Muscle layer of colon (tissue), 2 donors: ENCODE results near the gene TBRG4.

Experiments used
- H3K27ac ChIP-seq: one replicate; pipeline ENCODE4 v1.7.0; 2013; ENCODE audit warnings: low read depth, mild to moderate bottlenecking, low read length, moderate library complexity
- H3K27me3 ChIP-seq, 2 donors: one replicate each; pipeline ENCODE4 v1.7.0; 2013; ENCODE audit warnings: low read length in 2 of 2, mild to moderate bottlenecking in 2 of 2; ENCODE audit not compliant: insufficient read depth in 2 of 2, control insufficient read depth in 1 of 2
- H3K36me3 ChIP-seq: one replicate; pipeline ENCODE4 v1.7.0; 2013; ENCODE audit warnings: mild to moderate bottlenecking, low read length; ENCODE audit not compliant: insufficient read depth
- H3K4me1 ChIP-seq: one replicate; pipeline ENCODE4 v1.7.0; 2013; ENCODE audit warnings: mild to moderate bottlenecking, low read length; ENCODE audit not compliant: insufficient read depth
- H3K4me3 ChIP-seq, 2 donors: one replicate each; pipeline ENCODE4 v1.7.0; 2013; ENCODE audit warnings: low read length in 2 of 2, low read depth in 1 of 2, mild to moderate bottlenecking in 1 of 2, moderate library complexity in 1 of 2
- H3K9ac ChIP-seq: one replicate; pipeline ENCODE4 v1.7.0; 2013; ENCODE audit warnings: low read length
- H3K9me3 ChIP-seq: one replicate; pipeline ENCODE4 v1.7.0; 2013; ENCODE audit warnings: mild to moderate bottlenecking, low read length
- donor health status: abdominal sarcoma.
- donor health status: Adenocarcinoma of cecum.

The TBRG4 gene

DNA sequence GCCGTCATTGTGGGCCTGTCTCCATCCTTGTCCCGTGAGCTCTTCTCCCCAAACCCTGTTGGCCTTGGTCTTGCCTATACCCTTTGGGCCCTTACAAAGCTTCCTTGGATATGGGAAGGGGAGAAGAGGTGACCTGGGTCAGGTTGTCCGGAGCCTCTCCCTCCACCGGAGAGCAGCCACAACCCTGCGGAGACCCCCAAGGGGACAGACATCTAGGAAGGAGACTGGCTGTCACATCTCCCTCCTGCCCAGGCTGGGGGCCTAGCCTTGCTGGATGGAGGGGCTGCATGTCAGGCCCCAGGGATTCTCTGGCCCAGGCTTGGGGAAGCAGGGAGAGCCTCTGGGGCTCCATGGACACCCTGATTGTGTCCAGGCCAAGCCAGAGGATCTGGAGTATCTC lies 34.6 kb downstream of the TBRG4 start:
- H3K36me3 ChIP-seq = peaks cover 54% of the 10 kb centered on the region
- H3K27me3 ChIP-seq = no peaks in the 10 kb centered on the region
- no peak overlapping the region for H3K9ac ChIP-seq
- no peak overlapping the region for H3K4me3 ChIP-seq
- no peaks in the 10 kb centered on the region for H3K9me3 ChIP-seq
- H3K27ac ChIP-seq = no peak overlapping the region
- no peaks in the 10 kb centered on the region for H3K4me1 ChIP-seq

DNA sequence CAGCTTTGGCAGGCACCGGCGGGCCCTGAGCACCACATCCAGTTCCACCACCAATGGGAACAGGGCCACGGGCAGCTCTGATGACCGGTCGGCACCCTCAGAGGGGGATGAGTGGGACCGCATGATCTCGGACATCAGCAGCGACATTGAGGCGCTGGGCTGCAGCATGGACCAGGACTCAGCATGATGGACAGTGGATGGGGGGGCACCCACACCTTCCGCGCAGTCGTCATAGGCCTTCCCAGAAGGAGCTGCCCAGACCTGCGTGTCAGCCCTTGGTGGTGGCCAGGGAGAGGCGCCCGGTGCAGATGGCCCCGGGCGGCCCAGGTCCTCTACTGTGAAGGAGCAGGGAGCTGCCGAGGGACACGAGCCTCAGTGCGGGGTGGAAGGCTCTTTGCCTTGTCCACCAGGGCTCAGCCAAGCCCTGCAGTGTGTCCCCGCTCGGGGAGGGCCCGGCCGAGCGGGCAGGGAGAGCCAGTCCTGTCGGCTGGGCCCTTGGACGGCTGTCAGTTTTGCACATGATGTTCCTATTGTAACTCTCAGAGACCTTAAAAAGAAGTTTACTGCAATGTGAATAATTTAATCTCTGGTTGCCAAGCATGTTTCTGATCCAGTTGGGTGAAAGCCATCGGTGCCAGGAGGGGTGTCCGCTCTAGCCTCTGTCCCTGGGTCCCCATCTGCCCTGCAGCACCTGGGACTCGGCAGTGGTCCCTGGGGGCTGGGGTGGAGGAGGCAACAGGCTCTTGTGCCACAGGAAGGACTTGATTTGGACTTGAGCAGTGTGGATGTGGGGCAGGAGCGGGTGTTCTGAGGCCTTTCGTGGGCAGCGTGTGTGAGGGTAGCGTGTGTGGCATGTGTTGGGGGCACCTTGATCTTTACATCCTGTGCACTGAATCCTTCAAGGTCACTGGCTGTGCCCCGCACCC lies 35.4 kb downstream of the TBRG4 start:
- H3K27me3 ChIP-seq = no peaks in the 10 kb centered on the region
- H3K9me3 ChIP-seq = no peaks in the 10 kb centered on the region
- H3K4me3 ChIP-seq = no peak overlapping the region
- no peak overlapping the region for H3K9ac ChIP-seq
- H3K27ac ChIP-seq = no peak overlapping the region
- no peaks in the 10 kb centered on the region for H3K4me1 ChIP-seq
- peaks cover 62% of the 10 kb centered on the region for H3K36me3 ChIP-seq

- Histone ChIP-seq H3K4me3 (no peak overlapping the region), H3K9me3 (no peaks in the 10 kb centered on the region), H3K36me3 (peaks cover 63% of the 10 kb centered on the region)
Observed at GRCh38 chr7:45075355-45075644, 36.2 kb downstream of the TBRG4 start.

DNA sequence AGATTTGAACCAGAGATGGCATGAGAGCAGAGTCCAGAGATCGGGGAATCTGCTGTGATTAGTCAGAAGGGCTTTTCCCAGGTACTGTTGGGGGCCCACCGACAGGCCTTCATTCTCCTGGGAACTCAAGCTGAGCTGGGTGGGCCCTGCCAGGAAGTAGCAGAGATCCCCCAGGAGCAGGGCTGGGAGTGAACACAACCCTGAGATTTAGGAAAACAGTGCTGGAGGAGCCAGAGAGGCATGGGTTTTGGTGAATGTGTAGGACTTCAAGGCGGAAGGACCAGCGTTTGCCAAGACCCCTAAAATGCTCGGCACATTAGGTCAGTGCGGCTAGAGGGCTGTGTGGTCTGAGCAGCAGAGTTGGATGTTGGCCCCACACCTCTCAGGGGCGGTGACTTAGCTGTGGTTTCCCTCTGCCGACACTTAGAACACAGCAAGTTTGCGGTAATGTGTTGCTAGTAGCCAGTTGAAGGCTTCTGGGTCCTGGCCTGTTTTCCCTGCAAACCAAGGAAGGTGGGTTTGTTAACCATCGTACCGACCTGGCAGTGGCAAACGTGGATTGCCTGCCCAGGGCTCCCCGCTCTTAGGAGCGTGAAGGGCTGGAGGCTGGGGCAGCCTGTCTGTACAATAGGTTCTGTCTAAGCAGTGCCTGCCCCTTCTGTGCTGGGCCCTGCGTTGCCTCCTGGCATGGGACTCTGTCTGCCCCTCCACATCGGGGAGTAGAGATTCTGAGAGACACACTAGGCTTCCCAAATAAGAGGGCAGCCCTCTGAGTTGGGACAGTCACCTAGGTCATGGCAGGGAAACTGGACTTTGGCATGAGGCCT lies 36.8 kb downstream of the TBRG4 start:
- Histone ChIP-seq H3K9ac (no peak overlapping the region), H3K4me3 (no peak overlapping the region), H3K27ac (no peak overlapping the region), H3K4me1 (no peaks in the 10 kb centered on the region), H3K27me3 (no peaks in the 10 kb centered on the region), H3K36me3 (peaks cover 68% of the 10 kb centered on the region), H3K9me3 (no peaks in the 10 kb centered on the region)

More at GRCh38 chr7:45075355-45075644, 36.2 kb downstream of the TBRG4 start:
- Histone ChIP-seq H3K27me3 (no peaks in the 10 kb centered on the region), H3K27ac (no peak overlapping the region), H3K4me1 (no peaks in the 10 kb centered on the region), H3K9ac (no peak overlapping the region)

GRCh38 chr7:45073786-45074527 lies 37.5 kb downstream of the TBRG4 start:
- no peak overlapping the region for H3K27ac ChIP-seq
- H3K36me3 ChIP-seq = peaks cover 76% of the 10 kb centered on the region
- H3K4me3 ChIP-seq = no peak overlapping the region
- H3K4me1 ChIP-seq = no peaks in the 10 kb centered on the region
- no peak overlapping the region for H3K9ac ChIP-seq
- no peaks in the 10 kb centered on the region for H3K27me3 ChIP-seq
- no peaks in the 10 kb centered on the region for H3K9me3 ChIP-seq

GRCh38 chr7:45073031-45073785 lies 38.3 kb downstream of the TBRG4 start:
- Histone ChIP-seq H3K27ac (no peak overlapping the region), H3K27me3 (no peaks in the 10 kb centered on the region)

DNA sequence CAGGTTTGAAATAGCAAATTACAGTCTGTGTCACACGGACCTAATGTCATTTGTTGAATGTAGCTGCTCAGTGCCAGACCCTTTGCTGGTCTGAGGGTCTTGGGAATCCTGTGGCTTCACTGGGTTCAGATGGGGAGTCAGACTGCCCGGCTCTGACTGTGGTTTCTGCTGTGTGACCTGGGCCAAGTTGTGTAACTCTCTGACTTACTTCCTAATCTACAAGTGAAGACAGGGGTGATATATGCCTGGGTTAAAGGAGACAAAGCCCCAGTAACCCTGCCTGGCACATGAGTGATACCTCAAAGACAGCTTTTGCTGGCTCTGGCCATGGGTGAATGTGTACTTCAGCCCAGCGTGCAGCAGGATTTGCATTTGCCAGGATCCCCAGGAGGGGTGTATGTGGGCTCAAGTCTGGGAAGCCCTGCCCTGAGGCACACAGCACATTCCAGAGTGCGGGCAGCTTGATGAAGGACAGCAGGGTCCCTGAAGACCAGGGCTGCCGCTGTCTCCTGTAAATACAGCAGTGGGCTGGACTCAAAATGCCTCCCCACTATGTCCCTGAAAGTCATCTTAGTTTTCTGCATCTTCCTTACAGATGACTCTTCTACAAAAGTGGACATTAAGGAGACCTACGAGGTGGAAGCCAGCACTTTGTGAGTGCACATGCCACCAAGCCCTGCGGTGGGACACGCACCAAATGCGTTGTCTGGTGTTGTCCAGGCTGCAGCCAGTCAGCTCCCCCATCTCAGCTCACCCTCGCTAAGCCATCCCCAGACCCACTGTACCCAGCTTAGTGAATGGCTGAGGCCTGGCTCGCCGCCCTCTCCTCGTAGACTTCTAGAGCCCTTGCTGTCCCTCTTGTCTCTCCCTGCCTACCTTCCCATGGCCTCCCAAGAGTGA lies 39.1 kb downstream of the TBRG4 start:
- Histone ChIP-seq H3K27ac (no peak overlapping the region), H3K9ac (no peak overlapping the region), H3K4me1 (no peaks in the 10 kb centered on the region), H3K27me3 (no peaks in the 10 kb centered on the region), H3K9me3 (no peaks in the 10 kb centered on the region), H3K4me3 (no peak overlapping the region), H3K36me3 (peaks cover 71% of the 10 kb centered on the region)

More at GRCh38 chr7:45073031-45073785, 38.3 kb downstream of the TBRG4 start:
- H3K4me3 ChIP-seq = no peak overlapping the region
- no peaks in the 10 kb centered on the region for H3K9me3 ChIP-seq
- H3K9ac ChIP-seq = no peak overlapping the region
- H3K36me3 ChIP-seq = peaks cover 78% of the 10 kb centered on the region
- no peaks in the 10 kb centered on the region for H3K4me1 ChIP-seq

DNA sequence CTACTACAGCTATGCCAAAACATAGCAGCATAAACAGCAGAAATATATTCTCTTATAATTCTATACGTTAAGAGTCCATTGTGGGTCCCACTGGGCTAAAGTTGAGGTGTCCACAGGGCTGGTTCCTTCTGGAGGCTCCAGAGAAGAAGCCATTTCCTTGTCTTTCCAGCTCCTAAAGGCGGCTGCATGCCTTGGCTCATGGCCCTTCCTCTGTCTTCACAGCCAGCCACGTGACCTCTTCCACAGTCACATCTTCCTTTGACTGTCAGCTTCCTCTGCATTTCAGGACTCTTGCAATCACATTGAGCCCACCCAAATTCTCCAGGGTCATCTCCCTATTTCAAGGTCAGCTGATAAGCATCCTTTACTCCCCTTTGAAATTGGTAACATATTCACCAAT lies 40.0 kb downstream of the TBRG4 start:
- H3K36me3 ChIP-seq = peaks cover 71% of the 10 kb centered on the region
- no peaks in the 10 kb centered on the region for H3K27me3 ChIP-seq
- no peak overlapping the region for H3K9ac ChIP-seq
- no peaks in the 10 kb centered on the region for H3K4me1 ChIP-seq
- H3K9me3 ChIP-seq = no peaks in the 10 kb centered on the region
- no peak overlapping the region for H3K4me3 ChIP-seq
- no peak overlapping the region for H3K27ac ChIP-seq

- H3K27ac ChIP-seq = no peak overlapping the region
- no peaks in the 10 kb centered on the region for H3K4me1 ChIP-seq
- no peak overlapping the region for H3K4me3 ChIP-seq
- H3K36me3 ChIP-seq = peaks cover 67% of the 10 kb centered on the region
- no peak overlapping the region for H3K9ac ChIP-seq
- no peaks in the 10 kb centered on the region for H3K27me3 ChIP-seq
- no peaks in the 10 kb centered on the region for H3K9me3 ChIP-seq
Observed at GRCh38 chr7:45070254-45070642, 41.2 kb downstream of the TBRG4 start.
